H1 (cell line): ENCODE measurements around the gene POU4F2. TPM values are rescaled to one million over a fixed set of nuclear protein-coding genes. Genes with fewer than 3 reads are reported as not detected.

Source experiments
- CTCF ChIA-PET: fragments of 300-600 bp; sonication (Branson Sonifier 250); formaldehyde crosslinking; loops from one replicate; lab custom pipeline; 2021; ENCODE audit not compliant: partially characterized antibody; lab: Charles Lee
- POLR2A ChIA-PET: fragments of 300-600 bp; sonication (Branson Sonifier 250); formaldehyde crosslinking; loops from one replicate; lab custom pipeline; 2021; ENCODE audit warnings: inconsistent platforms; ENCODE audit not compliant: partially characterized antibody; lab: Charles Lee
- DNase-seq, 2 experiments: peaks; one replicate each; pipeline versions ENCODE4 v3.0.0 to v3.0.0-alpha.2; 2010 to 2022; ENCODE audit warnings: low spot score in 2 of 2, low read depth in 1 of 2, mixed read lengths in 1 of 2
- FAIRE-seq: peaks from 2 replicates; lab custom pipeline; 2011; peaks lifted over from hg19 to GRCh38; lab: Jason Lieb, UNC
- H2AFZ ChIP-seq: 2 replicates; pipeline ENCODE4 v1.8.1; 2012; ENCODE audit warnings: low read length, inconsistent platforms
- H2AK5ac ChIP-seq: 2 replicates; pipeline ENCODE4 v1.6.1; 2013; ENCODE audit warnings: low read depth, low read length
- H2BK120ac ChIP-seq: replicated peaks from 2 replicates; pipeline ENCODE3; 2013; ENCODE audit warnings: low read depth, low read length, inconsistent platforms
- H2BK12ac ChIP-seq: 2 replicates; pipeline ENCODE4 v1.6.1; 2013; ENCODE audit warnings: low read depth, low read length
- H2BK15ac ChIP-seq: 2 replicates; pipeline ENCODE4 v1.6.1; 2013; ENCODE audit warnings: low read length
- H2BK20ac ChIP-seq: 2 replicates; pipeline ENCODE4 v1.6.1; 2013; ENCODE audit warnings: low read length
- H2BK5ac ChIP-seq: 2 replicates; pipeline ENCODE4 v1.6.1; 2013; ENCODE audit warnings: low read depth, low read length
- H3K14ac ChIP-seq: 2 replicates; pipeline ENCODE4 v1.6.1; 2013; ENCODE audit warnings: inconsistent platforms; ENCODE audit not compliant: insufficient read length
- H3K18ac ChIP-seq: 2 replicates; pipeline ENCODE4 v1.6.1; 2013; ENCODE audit warnings: low read length; ENCODE audit errors: extremely low read depth
- H3K23ac ChIP-seq: 2 replicates; pipeline ENCODE4 v1.6.1; 2013; ENCODE audit warnings: inconsistent platforms; ENCODE audit not compliant: insufficient read length
- H3K23me2 ChIP-seq: 2 replicates; pipeline ENCODE4 v1.6.1; 2013; ENCODE audit warnings: low read depth, low read length
- H3K27ac ChIP-seq: 2 replicates; pipeline ENCODE4 v1.6.1; 2011; ENCODE audit warnings: low read depth, low read length, inconsistent platforms
- H3K27me3 ChIP-seq, 4 experiments: replicated peaks in 1 of 4; 1 replicate in 1 of 4; 2 replicates in 3 of 4; pipeline versions ENCODE4 v1.6.1 to v1.8.1; 2011 to 2013; ENCODE audit warnings: low read length in 3 of 4, mild to moderate bottlenecking in 3 of 4, inconsistent platforms in 2 of 4, mixed read lengths in 2 of 4, moderate library complexity in 1 of 4; ENCODE audit not compliant: control insufficient read depth in 3 of 4, insufficient read depth in 3 of 4; ENCODE audit errors: extremely low read depth in 1 of 4
- H3K36me3 ChIP-seq, 4 experiments: 2 replicates each; pipeline versions ENCODE4 v1.6.1 to v1.8.1; 2011 to 2013; ENCODE audit warnings: mild to moderate bottlenecking in 4 of 4, low read length in 3 of 4, moderate library complexity in 2 of 4, control low read depth in 1 of 4, inconsistent platforms in 1 of 4; ENCODE audit not compliant: insufficient read depth in 4 of 4, control insufficient read depth in 2 of 4
- H3K4ac ChIP-seq: replicated peaks from 2 replicates; pipeline ENCODE3; 2013; ENCODE audit warnings: low read length, low read depth, mixed read lengths, inconsistent platforms; ENCODE audit not compliant: insufficient read length
- H3K4me1 ChIP-seq, 4 experiments: replicated peaks in 1 of 4; 1 replicate in 1 of 4; 2 replicates in 3 of 4; pipeline versions ENCODE4 v1.6.1 to v1.8.1; 2011 to 2013; ENCODE audit warnings: low read length in 3 of 4, inconsistent platforms in 2 of 4, mixed read lengths in 1 of 4; ENCODE audit not compliant: insufficient read depth in 4 of 4, control insufficient read depth in 3 of 4
- H3K4me2 ChIP-seq, 2 experiments: 2 replicates each; pipeline versions ENCODE4 v1.6.1 to v1.8.1; 2011 to 2013; ENCODE audit warnings: low read depth in 2 of 2, low read length in 2 of 2, control low read depth in 1 of 2, inconsistent platforms in 1 of 2, mild to moderate bottlenecking in 1 of 2; ENCODE audit not compliant: insufficient read depth in 1 of 2
- H3K4me3 ChIP-seq, 4 experiments: fragments of 200-600, 300-600 bp in 1 of 4; sonication (generic), shearing (Covaris generic), sonication (Bioruptor Twin) in 1 of 4; 2 replicates each; pipeline versions ENCODE4 v1.5.1 to v1.8.1; 2011 to 2016; ENCODE audit warnings: low read length in 4 of 4, low read depth in 3 of 4, control low read depth in 2 of 4, inconsistent platforms in 2 of 4, mild to moderate bottlenecking in 2 of 4, mixed read lengths in 1 of 4, moderate library complexity in 1 of 4; ENCODE audit not compliant: insufficient read depth in 2 of 4; ENCODE audit errors: extremely low read depth in 1 of 4
- H3K56ac ChIP-seq: replicated peaks from 2 replicates; pipeline ENCODE3; 2013; ENCODE audit warnings: low read depth, mild to moderate bottlenecking, mixed read lengths, low read length, inconsistent platforms; ENCODE audit not compliant: insufficient read length
- H3K79me1 ChIP-seq: 2 replicates; pipeline ENCODE4 v1.6.1; 2013; ENCODE audit warnings: low read depth, low read length, control low read depth
- H3K79me2 ChIP-seq, 2 experiments: 2 replicates each; pipeline versions ENCODE4 v1.6.1 to v1.8.1; 2012 to 2013; ENCODE audit warnings: low read length in 2 of 2, mild to moderate bottlenecking in 2 of 2, inconsistent platforms in 1 of 2; ENCODE audit not compliant: insufficient read depth in 2 of 2, control insufficient read depth in 1 of 2
- H3K9ac ChIP-seq, 4 experiments: replicated peaks in 1 of 4; 1 replicate in 1 of 4; 2 replicates in 3 of 4; pipeline versions ENCODE4 v1.6.1 to v1.8.1; 2011 to 2013; ENCODE audit warnings: low read depth in 3 of 4, low read length in 3 of 4, control low read depth in 2 of 4, mild to moderate bottlenecking in 2 of 4, moderate library complexity in 2 of 4, inconsistent platforms in 1 of 4; ENCODE audit errors: extremely low read depth in 1 of 4
- H3K9me3 ChIP-seq, 2 experiments: 2 replicates each; pipeline versions ENCODE4 v1.6.1 to v1.8.1; 2012 to 2013; ENCODE audit warnings: mild to moderate bottlenecking in 2 of 2, moderate library complexity in 2 of 2, control low read depth in 1 of 2, inconsistent platforms in 1 of 2, low read depth in 1 of 2, low read length in 1 of 2, mixed read lengths in 1 of 2; ENCODE audit not compliant: insufficient read depth in 2 of 2
- H4K20me1 ChIP-seq, 2 experiments: replicated peaks in 1 of 2; 2 replicates each; pipeline versions ENCODE3 to v1.8.1; 2011 to 2013; ENCODE audit warnings: inconsistent platforms in 2 of 2, low read length in 2 of 2, mild to moderate bottlenecking in 1 of 2; ENCODE audit not compliant: insufficient read depth in 2 of 2, control insufficient read depth in 1 of 2
- H4K5ac ChIP-seq: 2 replicates; pipeline ENCODE4 v1.6.1; 2013; ENCODE audit warnings: low read length, low read depth, mixed read lengths, inconsistent platforms; ENCODE audit not compliant: insufficient read length
- H4K8ac ChIP-seq: 2 replicates; pipeline ENCODE4 v1.8.0; 2013; ENCODE audit warnings: mild to moderate bottlenecking, moderate library complexity, low read length, inconsistent platforms; ENCODE audit not compliant: insufficient read depth; ENCODE audit errors: extremely low read depth
- H4K91ac ChIP-seq: replicated peaks from 2 replicates; pipeline ENCODE3; 2013; ENCODE audit warnings: low read length, mixed read lengths, inconsistent platforms; ENCODE audit not compliant: insufficient read length
- EZH2 ChIP-seq: fragments of 200-600 bp; sonication (generic); IDR thresholded peaks from 2 replicates; pipeline ENCODE4 v1.7.1; 2012; ENCODE audit warnings: low read depth, mild to moderate bottlenecking, moderate library complexity, low read length, inconsistent platforms; ENCODE audit not compliant: severe bottlenecking
- KDM4A ChIP-seq: IDR thresholded peaks from one replicate; pipeline ENCODE4 v1.7.1; 2012; ENCODE audit warnings: low read depth, mild to moderate bottlenecking, moderate library complexity, low read length, inconsistent platforms; ENCODE audit not compliant: severe bottlenecking
- RNF2 ChIP-seq: fragments of 200-900, 300-1000 bp; sonication (generic); IDR thresholded peaks from 2 replicates; pipeline ENCODE4 v1.7.1; 2016; ENCODE audit warnings: borderline replicate concordance, low read depth, mild to moderate bottlenecking, antibody characterized with exemption, low read length; ENCODE audit not compliant: poor library complexity, severe bottlenecking; ENCODE audit errors: missing control alignments
- SIX5 ChIP-seq: IDR thresholded peaks from 2 replicates; pipeline ENCODE4 v1.6.1; 2011; ENCODE audit warnings: mild to moderate bottlenecking, low read depth, low read length
- WGBS, 2 experiments: shearing (Covaris generic) in 1 of 2; methylation state at CpG; one replicate each; pipeline versions ENCODE4 v1.1.6 to v1.1.7; 2013 to 2015; ENCODE audit warnings: low lambda C conversion rate in 2 of 2, mixed read lengths in 2 of 2, inconsistent platforms in 1 of 2, low coverage in 1 of 2, missing lambda C conversion rate in 1 of 2; ENCODE audit not compliant: insufficient replicate concordance in 2 of 2, insufficient coverage in 1 of 2, insufficient read length in 1 of 2; ENCODE audit errors: extremely low coverage in 1 of 2, missing lambda C conversion rate in 1 of 2; 5-methylcytosine and 5-hydroxymethylcytosine counted together
- polyA plus RNA-seq, 7 experiments: library from polyadenylated mRNA; depleted of rRNA in 3 of 7; stranded (reverse) in 5 of 7; unstranded in 2 of 7; fragments of >200 nt in 5 of 7; fragments of 200-250 nt in 2 of 7; gene quantifications; 1 replicate in 5 of 7; 2 replicates in 1 of 7; 4 replicates in 1 of 7; pipeline versions ENCODE4 v1.2.1 to v1.2.3, GENCODE V29; 2011 to 2013; ENCODE audit warnings: missing spikeins in 2 of 7, mixed read lengths in 2 of 7
- total RNA-seq: library from RNA; stranded (reverse); fragmentation: NEBNext Ultra II Directional; extraction: Animal tissue kit (Norgen Biotek cat#: 25700); gene quantifications from 2 replicates; pipeline ENCODE4 v1.2.1, GENCODE V29; 2021
- TF ChIP-seq, protein P1 (sequence below): IDR thresholded peaks from 2 replicates; pipeline ENCODE4 v1.6.1; 2012; ENCODE audit warnings: inconsistent platforms

POU4F2 gene
- total and polyA plus RNA-seq, 2 of the 8 experiments (the other 6 are each of a cell fraction or from before 2014, with no cell fraction given): not detected

DNA sequence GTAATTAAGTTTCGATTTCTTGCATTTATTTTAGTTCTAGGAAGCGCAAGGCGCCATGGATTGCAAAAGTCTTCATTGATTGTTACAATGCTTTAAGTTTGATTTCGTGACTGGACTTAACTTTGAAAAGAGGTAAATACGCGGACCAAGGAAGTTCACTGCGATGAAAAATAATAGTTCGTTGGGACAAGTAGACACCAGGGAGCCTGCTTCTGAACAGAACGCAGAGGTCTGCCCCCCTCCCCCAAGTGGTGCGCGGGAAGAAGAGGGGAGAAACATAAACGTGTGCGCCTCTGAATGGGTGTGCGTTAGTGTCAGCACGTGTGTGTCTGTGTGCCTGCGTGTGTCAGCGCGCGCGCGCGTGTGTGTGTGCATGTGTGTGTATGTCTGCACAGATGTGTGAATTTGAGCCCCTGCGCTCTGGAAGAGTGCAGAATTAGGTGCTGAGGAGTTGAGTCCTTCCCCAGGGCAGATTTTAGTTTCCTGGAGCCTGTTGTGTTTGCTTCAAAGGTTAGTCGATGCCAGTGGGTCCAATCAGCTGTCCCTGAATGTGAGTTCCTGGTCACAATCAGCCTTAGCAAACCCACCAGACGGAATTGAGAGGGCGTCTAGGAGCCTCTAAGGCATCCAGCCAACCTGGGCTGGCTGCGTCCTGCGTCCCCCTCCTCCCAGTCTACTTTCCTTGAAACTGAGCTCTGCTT is 5.8 kb upstream of the POU4F2 start:
- no peaks in the 10 kb centered on the region for H3K79me2 ChIP-seq
- no peak overlapping the region for H4K91ac ChIP-seq
- POLR2A ChIA-PET: no interaction called here
- no peak overlapping the region for H2BK120ac ChIP-seq
- H3K4me3 ChIP-seq: peak overlapping the region in 2 of 4 experiments; percentile 11 to 48; a peak in 3 of 8 replicates
- H3K18ac ChIP-seq: no peak overlapping the region
- no peak overlapping the region for H2BK12ac ChIP-seq
- peaks cover 8 to 14% of the 10 kb centered on the region in 2 experiments for H4K20me1 ChIP-seq
- H3K4me2 ChIP-seq: peak overlapping the region; percentile 64 to 68
- no peak overlapping the region for H4K5ac ChIP-seq
- no peak overlapping the region for H2BK15ac ChIP-seq
- no peaks in the 10 kb centered on the region; the same call in 1 of the 2 replicates for H3K79me1 ChIP-seq
- no peak overlapping the region for H3K56ac ChIP-seq
- peaks cover 56 to 74% (median 68%) of the 10 kb centered on the region in 4 experiments for H3K27me3 ChIP-seq
- no peak overlapping the region for H3K14ac ChIP-seq
- no peak overlapping the region for H2BK5ac ChIP-seq
- no peaks in the 10 kb centered on the region for H3K36me3 ChIP-seq
- no peaks in the 10 kb centered on the region for H3K9me3 ChIP-seq
- H3K23me2 ChIP-seq: peaks cover 10% of the 10 kb centered on the region; the same call in 1 of the 2 replicates
- no peak for DNase-seq
- no peak overlapping the region for H3K9ac ChIP-seq
- H2BK20ac ChIP-seq: no peak overlapping the region
- TF ChIP-seq RNF2 (peak; percentile 88), EZH2 (peak; percentile 68), SIX5 (no peak), KDM4A (peak; percentile 8)
- TF ChIP-seq, protein P1, sequence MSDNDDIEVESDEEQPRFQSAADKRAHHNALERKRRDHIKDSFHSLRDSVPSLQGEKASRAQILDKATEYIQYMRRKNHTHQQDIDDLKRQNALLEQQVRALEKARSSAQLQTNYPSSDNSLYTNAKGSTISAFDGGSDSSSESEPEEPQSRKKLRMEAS: 0 out of 2 replicates have a peak, but pooled peaks have one; percentile 35
- TF ChIP-seq, all 59 proteins: peak for 4
- no peak overlapping the region for H2AK5ac ChIP-seq
- CTCF ChIA-PET: interaction anchor here (1.2 to 1.8 kb wide), 5 partner anchors 10 to 291 kb away, joined by 3 to 6 read pairs (median 5); no protein-coding TSS in a partner anchor
- no peak overlapping the region for H4K8ac ChIP-seq
- peaks cover 0 to 11% (median 7%) of the 10 kb centered on the region in 4 experiments for H3K4me1 ChIP-seq
- no peak overlapping the region for H3K27ac ChIP-seq
- H3K23ac ChIP-seq: no peak overlapping the region
- 16% methylated on average over 26 of the region's 28 CpGs; no CpG with 5 or more reads in 1 of the 2 experiments for WGBS, 2 experiments
- H3K4ac ChIP-seq: no peak overlapping the region
- 0 out of 2 replicates have a peak overlapping the region, but pooled peaks have one; percentile 3 for H2AFZ ChIP-seq
- FAIRE-seq: no peak
